HFFc6 (cell line): Measurements from ENCODE around the gene GLCCI1. TPM values are rescaled to one million over a fixed set of nuclear protein-coding genes. Genes with fewer than 3 reads are reported as not detected.
A peak's percentile ranks its signal among the peaks of the same experiment; 100 is the strongest.

Experiments used
- DNase-seq: peaks from one replicate; pipeline ENCODE4 v3.0.0-alpha.2; 2018
- H3K27ac Mint-ChIP-seq: 2 replicates; pipeline ENCODE4 v1.8.0; 2020; ENCODE audit warnings: mild to moderate bottlenecking, mixed read lengths
- H3K27me3 Mint-ChIP-seq: 2 replicates; pipeline ENCODE4 v1.8.0; 2021; ENCODE audit warnings: mild to moderate bottlenecking, moderate library complexity, mixed read lengths; ENCODE audit not compliant: insufficient read depth
- H3K36me3 Mint-ChIP-seq: 2 replicates; pipeline ENCODE4 v1.8.0; 2021; ENCODE audit warnings: low read depth, mixed read lengths
- H3K4me1 Mint-ChIP-seq: 2 replicates; pipeline ENCODE4 v1.8.0; 2020; ENCODE audit warnings: low read depth, mixed read lengths
- H3K4me3 Mint-ChIP-seq: 2 replicates; pipeline ENCODE4 v1.8.0; 2020; ENCODE audit warnings: mild to moderate bottlenecking, moderate library complexity, mixed read lengths
- H3K9me3 Mint-ChIP-seq: 2 replicates; pipeline ENCODE4 v1.8.0; 2020; ENCODE audit warnings: mild to moderate bottlenecking, mixed read lengths
- total RNA-seq, 6 experiments: library from RNA; stranded (reverse); fragmentation: NEBNext Ultra II Directional; extraction: Animal tissue kit (Norgen Biotek cat#: 25700); gene quantifications; 2 replicates in 1 of 6; 3 replicates in 5 of 6; pipeline ENCODE4 v1.2.3, GENCODE V29; 2021
- TF ChIP-seq, protein P1 (sequence below): fragments of 200-600 bp; sonication (generic); IDR thresholded peaks from 2 replicates; pipeline ENCODE4 v1.5.0; 2021; ENCODE audit warnings: antibody characterized with exemption, mild to moderate bottlenecking

The GLCCI1 gene
- total RNA-seq, 6 experiments from 2014 or later = 15.0 to 17.7 (median 16.2) TPM

DNA sequence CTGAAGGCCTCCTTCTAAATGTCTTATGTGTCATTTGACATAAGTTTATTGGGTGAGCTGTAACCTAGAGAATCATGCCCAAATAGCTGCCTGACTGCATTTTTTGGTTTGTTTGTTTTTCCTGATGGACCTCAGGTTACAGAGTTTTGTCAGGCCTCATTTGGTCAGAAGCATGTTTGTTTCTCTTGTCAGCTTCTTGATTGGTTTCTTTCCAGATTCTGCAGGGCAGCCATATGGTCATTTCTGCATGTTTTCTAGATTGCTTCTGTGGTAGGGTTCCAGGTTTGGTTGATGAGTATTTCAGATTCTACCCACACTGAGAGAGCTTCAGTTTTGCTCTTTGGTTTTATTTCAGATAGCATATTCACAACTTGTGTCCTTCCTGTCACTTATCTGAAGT lies 28.0 kb downstream of the GLCCI1 start:
- H3K27ac Mint-ChIP-seq = peak overlapping the region; percentile 19; the same call in 1 of the 2 replicates
- H3K36me3 Mint-ChIP-seq = peaks cover 42% of the 10 kb centered on the region
- TF ChIP-seq, protein P1, sequence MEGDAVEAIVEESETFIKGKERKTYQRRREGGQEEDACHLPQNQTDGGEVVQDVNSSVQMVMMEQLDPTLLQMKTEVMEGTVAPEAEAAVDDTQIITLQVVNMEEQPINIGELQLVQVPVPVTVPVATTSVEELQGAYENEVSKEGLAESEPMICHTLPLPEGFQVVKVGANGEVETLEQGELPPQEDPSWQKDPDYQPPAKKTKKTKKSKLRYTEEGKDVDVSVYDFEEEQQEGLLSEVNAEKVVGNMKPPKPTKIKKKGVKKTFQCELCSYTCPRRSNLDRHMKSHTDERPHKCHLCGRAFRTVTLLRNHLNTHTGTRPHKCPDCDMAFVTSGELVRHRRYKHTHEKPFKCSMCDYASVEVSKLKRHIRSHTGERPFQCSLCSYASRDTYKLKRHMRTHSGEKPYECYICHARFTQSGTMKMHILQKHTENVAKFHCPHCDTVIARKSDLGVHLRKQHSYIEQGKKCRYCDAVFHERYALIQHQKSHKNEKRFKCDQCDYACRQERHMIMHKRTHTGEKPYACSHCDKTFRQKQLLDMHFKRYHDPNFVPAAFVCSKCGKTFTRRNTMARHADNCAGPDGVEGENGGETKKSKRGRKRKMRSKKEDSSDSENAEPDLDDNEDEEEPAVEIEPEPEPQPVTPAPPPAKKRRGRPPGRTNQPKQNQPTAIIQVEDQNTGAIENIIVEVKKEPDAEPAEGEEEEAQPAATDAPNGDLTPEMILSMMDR = no peak
- peaks cover 13% of the 10 kb centered on the region for H3K4me1 Mint-ChIP-seq
- DNase-seq = peak; percentile 46
- H3K27me3 Mint-ChIP-seq = no peaks in the 10 kb centered on the region
- H3K4me3 Mint-ChIP-seq = no peak overlapping the region
- H3K9me3 Mint-ChIP-seq = peaks cover 33% of the 10 kb centered on the region

DNA sequence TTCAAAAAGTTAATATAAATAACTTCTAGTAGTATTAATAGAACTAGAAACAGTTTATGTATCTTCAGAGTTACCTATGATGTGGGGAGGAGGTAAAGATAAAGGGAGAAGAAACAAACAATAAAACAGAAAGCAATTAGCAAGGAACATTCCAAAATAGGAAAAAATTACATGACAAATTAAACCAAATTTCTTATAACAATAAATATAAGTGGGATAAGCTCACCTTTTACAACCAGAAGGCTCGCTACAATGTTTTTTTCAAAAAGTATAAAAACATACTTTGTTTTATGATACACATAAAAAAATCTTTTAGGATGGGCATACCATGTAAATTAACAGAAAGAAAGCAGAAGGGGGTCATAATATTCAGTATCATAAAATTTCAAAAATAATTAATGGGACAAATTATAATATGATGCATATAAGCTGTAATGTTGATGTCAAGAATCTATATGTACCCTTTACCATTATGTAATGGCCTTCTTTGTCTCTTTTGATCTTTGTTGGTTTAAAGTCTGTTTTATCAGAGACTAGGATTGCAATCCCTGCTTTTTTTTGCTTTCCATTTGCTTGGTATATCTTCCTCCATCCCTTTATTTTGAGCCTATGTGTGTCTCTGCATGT lies 31.8 kb downstream of the GLCCI1 start:
- no peak overlapping the region for H3K27ac Mint-ChIP-seq
- no peak for DNase-seq
- H3K4me3 Mint-ChIP-seq = no peak overlapping the region
- peaks cover 30% of the 10 kb centered on the region for H3K36me3 Mint-ChIP-seq
- H3K4me1 Mint-ChIP-seq = peaks cover 13% of the 10 kb centered on the region
- TF ChIP-seq, protein P1 = no peak
- peaks cover 16% of the 10 kb centered on the region; the same call in 1 of the 2 replicates for H3K9me3 Mint-ChIP-seq
- H3K27me3 Mint-ChIP-seq = no peaks in the 10 kb centered on the region

DNA sequence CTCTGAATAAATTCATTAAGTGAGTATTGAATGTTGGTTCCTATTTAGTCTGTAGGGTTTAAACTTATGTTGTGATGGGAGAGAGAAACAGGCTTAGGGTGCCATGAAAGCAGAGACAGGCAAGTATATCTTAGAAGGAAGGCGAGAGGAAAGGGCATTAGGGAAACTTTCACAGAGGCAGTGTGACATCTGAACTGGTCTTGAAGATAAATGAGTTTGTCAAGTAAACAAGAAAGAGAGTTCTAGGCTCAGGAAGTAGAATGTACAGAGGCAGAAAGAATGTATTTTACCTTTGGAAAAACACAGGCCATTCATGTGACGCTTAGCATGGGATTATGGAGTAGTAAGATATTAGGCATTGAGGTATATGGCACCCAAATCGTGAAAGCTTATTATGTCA lies 34.5 kb downstream of the GLCCI1 start:
- TF ChIP-seq, protein P1 = no peak
- Mint-ChIP-seq H3K4me1 (no peaks in the 10 kb centered on the region), H3K4me3 (no peak overlapping the region), H3K9me3 (peaks cover 16% of the 10 kb centered on the region; the same call in 1 of the 2 replicates), H3K27me3 (no peaks in the 10 kb centered on the region), H3K27ac (no peak overlapping the region), H3K36me3 (peaks cover 43% of the 10 kb centered on the region)
- no peak for DNase-seq

DNA sequence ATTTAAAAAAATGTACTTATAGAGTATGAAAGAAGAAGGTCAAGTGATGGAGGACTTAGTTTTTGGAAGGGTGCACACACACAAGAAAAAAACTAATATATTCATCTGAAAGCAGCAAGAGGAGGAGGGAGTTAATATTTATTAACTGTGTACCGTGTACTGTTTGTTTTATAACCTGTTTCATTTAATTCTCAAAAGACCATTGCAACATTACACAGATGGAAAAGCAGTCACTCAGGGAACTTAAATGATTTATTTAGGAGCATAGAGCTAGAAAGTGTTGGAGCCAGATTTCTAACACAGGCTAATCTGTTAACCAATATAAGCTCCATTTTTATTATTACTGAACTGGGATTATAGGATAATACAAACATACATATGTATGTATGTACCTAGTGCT lies 36.7 kb downstream of the GLCCI1 start:
- no peak for DNase-seq
- TF ChIP-seq, protein P1 = no peak
- Mint-ChIP-seq H3K36me3 (peaks cover 39% of the 10 kb centered on the region), H3K27me3 (no peaks in the 10 kb centered on the region), H3K27ac (no peak overlapping the region), H3K4me3 (no peak overlapping the region), H3K4me1 (no peaks in the 10 kb centered on the region), H3K9me3 (peaks cover 15% of the 10 kb centered on the region; the same call in 1 of the 2 replicates)

DNA sequence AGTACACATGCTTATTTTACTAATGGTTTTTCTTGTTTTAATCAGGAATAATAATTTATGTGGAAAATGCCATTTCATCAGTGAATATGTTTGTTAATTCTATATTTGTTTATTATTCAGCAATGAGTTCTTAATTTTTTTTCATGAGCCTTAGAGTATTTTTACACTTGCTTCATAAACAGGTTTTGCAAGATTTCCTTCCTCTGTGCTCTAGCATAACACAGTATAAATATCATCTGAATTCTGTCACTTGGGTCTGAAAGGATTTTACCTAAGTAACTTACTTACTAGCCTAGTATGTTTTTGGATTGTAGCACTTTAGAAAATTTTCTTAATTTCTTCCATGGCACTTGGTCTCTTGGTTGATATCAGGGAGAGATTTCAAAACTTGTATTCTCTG lies 45.8 kb downstream of the GLCCI1 start:
- no peak overlapping the region for H3K27ac Mint-ChIP-seq

More for the DNA sequence above, 45.8 kb downstream of the GLCCI1 start:
- Mint-ChIP-seq H3K4me1 (peaks cover 6% of the 10 kb centered on the region), H3K27me3 (no peaks in the 10 kb centered on the region), H3K4me3 (no peak overlapping the region), H3K36me3 (peaks cover 14% of the 10 kb centered on the region), H3K9me3 (no peaks in the 10 kb centered on the region)
- TF ChIP-seq, protein P1 = no peak
- no peak for DNase-seq
